ENCODE data around the gene AMY1A.
"Not testable (repeated sequence)": the region's sequence is repeated elsewhere in the genome, so short reads cannot be mapped to it uniquely, and the experiment has no call there.

AMY1A gene

DNA sequence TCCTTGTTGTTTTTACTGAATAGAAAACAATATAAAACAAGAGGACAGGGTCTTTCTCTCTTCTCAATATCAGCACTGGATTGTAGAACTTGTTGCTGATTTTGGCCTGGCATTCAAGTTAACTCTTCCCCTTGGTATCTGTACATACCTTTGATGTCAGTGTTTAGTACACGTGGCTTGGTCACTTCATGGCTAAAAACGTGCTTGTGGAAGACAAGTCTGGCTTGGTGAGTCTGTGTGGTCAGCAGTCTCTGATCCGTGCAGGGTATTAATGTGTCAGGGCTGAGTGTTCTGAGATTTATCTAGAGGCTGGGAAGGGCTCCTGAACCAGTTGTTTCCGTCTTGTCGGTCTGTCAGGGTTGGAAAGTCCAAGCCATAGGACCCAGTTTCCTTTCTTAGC lies at the start of gene AMY1A:
Gene AMY1A (plus strand): TSS at position 301 of the 400 bp plus-strand sequence. CDS start 571 bp downstream, outside the sequence.
- not testable (repeated sequence) for DNase-seq (ENCODE audit: low read depth)

GRCh38 chr1:103616362-103616761 lies 39.2 kb upstream of the AMY1A start:
- DNase-seq (ENCODE audit: low read depth), result no peak

GRCh38 chr1:103616994-103617477 lies 38.5 kb upstream of the AMY1A start, which contains the start of gene AMY2A:
AMY2A (plus strand) TSS chr1:103617427; CDS start chr1:103617441, 14 bp downstream.
- not testable (repeated sequence) for DNase-seq (ENCODE audit: low read depth)

DNA sequence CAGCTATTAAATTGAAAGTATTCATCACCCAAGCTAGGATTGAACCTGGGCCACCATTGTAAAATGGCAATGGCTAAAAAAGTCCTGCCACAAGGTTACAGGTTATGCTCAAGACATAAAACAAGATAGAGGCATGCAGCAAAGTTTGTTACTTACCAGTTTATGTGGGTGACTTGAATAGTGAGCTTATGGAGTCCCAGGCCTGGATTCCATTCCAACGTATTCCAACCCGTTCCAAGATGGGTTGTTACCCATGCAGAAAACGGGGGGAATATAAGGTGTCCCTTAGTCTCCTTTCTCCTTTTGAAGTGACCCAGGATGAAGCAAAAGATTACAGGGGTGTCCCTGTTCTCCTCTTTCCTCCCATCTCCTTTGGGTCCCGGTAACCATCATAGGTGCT lies 28.1 kb upstream of the AMY1A start:
- not testable (repeated sequence) for DNase-seq (ENCODE audit: low read depth)

GRCh38 chr1:103641194-103641593 lies 14.4 kb upstream of the AMY1A start:
- DNase-seq (ENCODE audit: low read depth), result not testable (repeated sequence)

DNA sequence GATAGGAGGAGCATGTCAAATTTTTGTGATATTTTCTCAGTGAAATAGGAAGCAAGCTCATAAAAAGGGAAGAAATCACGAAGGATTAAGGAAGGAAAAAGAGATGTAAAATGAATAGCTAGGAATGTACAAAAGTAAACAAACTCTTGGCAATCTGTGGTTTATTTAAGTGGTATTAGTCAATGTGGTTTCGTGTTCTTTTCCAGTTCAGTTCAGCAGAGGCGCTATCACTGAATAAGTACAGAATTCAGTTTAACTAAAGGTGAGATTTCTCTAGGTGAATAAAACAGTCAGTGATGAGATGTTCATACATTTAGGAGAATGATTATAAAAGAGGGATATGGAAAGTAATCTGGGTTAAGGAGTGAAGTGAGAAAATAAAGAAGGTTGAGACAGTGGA lies 11.7 kb upstream of the AMY1A start:
- DNase-seq (ENCODE audit: low read depth), result not testable (repeated sequence)

DNA sequence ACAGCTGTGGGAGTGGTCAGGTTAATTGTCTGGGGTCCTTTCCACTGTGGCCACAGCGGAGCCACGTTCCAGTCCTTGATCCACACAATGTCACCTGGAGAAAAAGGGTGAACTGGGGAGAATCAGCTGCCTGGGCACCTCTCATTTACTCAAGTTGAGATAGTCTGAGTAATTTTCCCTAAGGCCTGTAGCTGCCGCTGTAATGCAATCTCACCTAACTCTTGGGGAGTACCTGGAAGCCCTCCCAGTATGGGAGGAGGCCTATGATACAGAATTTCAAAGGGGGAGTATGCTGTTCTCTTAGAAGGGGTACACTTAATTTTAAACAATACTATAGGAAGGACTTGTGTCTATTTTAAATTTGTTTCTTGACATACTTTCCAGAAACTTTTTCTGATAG lies 5.3 kb upstream of the AMY1A start:
- not testable (repeated sequence) for DNase-seq (ENCODE audit: low read depth)

DNA sequence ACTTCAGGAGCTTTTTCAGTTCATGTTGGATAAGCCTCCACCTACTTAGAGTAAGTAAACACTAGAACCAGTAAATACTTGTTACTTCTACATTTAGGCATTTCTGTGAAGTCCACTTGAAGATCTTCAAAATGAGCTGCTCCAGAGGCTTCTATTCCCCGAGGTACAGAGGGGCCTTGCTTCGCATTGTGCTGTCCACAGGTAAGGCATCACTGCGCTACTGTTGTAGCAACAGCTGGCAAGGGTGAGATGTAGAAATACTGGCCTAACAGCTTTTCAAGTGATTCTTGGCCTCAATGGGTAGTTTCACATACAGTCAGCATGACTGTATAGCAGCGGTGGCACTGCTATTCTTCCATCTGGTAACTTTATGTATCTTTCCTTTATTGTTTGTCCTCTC lies 4.7 kb upstream of the AMY1A start:
- DNase-seq (ENCODE audit: low read depth), result not testable (repeated sequence)

DNA sequence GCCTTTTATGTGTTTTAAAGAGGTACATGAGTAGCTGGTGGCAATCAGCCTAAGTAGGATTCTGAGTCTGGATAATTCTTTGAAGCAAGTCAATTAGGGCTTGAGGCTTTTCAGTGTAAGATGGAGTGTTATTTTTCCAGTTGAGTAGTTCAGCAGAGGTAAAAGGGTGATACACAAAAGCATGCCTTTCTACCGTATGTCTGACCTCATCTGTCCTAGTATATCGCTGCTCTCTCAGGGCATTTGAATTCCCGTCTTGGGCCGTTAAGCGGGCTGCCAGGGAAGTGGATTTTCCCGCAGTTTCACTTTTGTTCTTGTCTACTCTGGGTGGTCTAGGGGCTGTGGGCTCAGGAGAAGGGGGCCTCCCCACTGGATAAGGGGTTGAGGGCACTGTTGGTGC lies 1.4 kb upstream of the AMY1A start:
- DNase-seq (ENCODE audit: low read depth), result not testable (repeated sequence)

DNA sequence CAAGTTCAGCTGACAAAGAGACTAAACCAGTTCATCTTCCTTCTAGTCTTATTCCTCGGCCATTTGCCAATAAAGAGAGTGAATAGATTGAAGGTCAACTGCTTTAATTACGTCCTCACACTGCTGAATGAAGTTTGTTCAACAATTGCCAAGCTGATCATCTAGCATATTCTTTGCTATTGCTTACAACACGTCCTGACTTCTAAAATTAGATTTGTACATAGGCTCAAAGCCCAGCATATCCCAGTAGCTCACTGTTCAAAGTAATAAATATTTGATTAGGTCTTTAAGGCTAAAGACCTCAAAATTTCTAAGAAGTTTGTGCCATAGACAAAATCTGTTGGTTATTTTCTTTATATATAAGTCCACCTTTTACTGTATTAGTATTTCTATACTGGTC lies 20.8 kb downstream of the AMY1A start:
- DNase-seq (ENCODE audit: low read depth), result not testable (repeated sequence)

GRCh38 chr1:103696110-103696509 lies 40.5 kb downstream of the AMY1A start, which contains the start of gene AMY1B:
AMY1B (minus strand) TSS chr1:103696210; CDS start chr1:103695639, 571 bp downstream.
- DNase-seq (ENCODE audit: low read depth), result not testable (repeated sequence)

GRCh38 chr1:103697430-103697829 lies 41.9 kb downstream of the AMY1A start:
- DNase-seq (ENCODE audit: low read depth), result not testable (repeated sequence)

- not testable (repeated sequence) for DNase-seq (ENCODE audit: low read depth)
Observed at GRCh38 chr1:103700669-103701068, 45.1 kb downstream of the AMY1A start.

DNA sequence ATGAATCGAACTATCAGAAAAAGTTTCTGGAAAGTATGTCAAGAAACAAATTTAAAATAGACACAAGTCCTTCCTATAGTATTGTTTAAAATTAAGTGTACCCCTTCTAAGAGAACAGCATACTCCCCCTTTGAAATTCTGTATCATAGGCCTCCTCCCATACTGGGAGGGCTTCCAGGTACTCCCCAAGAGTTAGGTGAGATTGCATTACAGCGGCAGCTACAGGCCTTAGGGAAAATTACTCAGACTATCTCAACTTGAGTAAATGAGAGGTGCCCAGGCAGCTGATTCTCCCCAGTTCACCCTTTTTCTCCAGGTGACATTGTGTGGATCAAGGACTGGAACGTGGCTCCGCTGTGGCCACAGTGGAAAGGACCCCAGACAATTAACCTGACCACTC lies 45.7 kb downstream of the AMY1A start:
- DNase-seq (ENCODE audit: low read depth), result not testable (repeated sequence)

DNA sequence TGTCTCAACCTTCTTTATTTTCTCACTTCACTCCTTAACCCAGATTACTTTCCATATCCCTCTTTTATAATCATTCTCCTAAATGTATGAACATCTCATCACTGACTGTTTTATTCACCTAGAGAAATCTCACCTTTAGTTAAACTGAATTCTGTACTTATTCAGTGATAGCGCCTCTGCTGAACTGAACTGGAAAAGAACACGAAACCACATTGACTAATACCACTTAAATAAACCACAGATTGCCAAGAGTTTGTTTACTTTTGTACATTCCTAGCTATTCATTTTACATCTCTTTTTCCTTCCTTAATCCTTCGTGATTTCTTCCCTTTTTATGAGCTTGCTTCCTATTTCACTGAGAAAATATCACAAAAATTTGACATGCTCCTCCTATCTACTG lies 52.1 kb downstream of the AMY1A start:
- DNase-seq (ENCODE audit: low read depth), result not testable (repeated sequence)

DNA sequence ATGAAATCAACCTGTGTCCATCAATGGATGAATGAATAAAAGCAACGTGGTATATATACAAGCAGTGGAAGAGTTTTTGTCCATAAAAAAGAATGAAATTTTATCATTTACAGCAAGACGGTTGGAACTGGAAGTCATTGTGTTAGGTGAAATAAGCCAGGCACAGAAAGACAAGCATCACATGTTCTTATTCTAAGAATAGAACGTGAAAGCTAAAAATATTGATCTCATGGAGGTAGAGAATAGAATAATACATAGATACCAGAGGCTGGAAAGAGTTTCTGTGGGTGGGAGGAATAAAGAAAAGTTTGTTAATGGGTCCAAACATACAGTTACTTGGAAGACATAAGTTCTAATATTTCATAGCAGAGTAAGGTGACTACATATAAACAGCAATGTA lies 54.8 kb downstream of the AMY1A start:
- not testable (repeated sequence) for DNase-seq (ENCODE audit: low read depth)
